H1 (cell line): ENCODE data around the gene HSD17B1. TPM values are rescaled to one million over a fixed set of nuclear protein-coding genes. Genes with fewer than 3 reads are reported as not detected.
"Not testable (repeated sequence)": the region's sequence is repeated elsewhere in the genome, so short reads cannot be mapped to it uniquely, and the experiment has no call there.

Source experiments
- CTCF ChIA-PET: fragments of 300-600 bp; sonication (Branson Sonifier 250); formaldehyde crosslinking; loops from one replicate; lab custom pipeline; 2021; ENCODE audit not compliant: partially characterized antibody; lab: Charles Lee
- POLR2A ChIA-PET: fragments of 300-600 bp; sonication (Branson Sonifier 250); formaldehyde crosslinking; loops from one replicate; lab custom pipeline; 2021; ENCODE audit warnings: inconsistent platforms; ENCODE audit not compliant: partially characterized antibody; lab: Charles Lee
- DNase-seq, 2 experiments: peaks; one replicate each; pipeline versions ENCODE4 v3.0.0 to v3.0.0-alpha.2; 2010 to 2022; ENCODE audit warnings: low spot score in 2 of 2, low read depth in 1 of 2, mixed read lengths in 1 of 2
- FAIRE-seq: peaks from 2 replicates; lab custom pipeline; 2011; peaks lifted over from hg19 to GRCh38; lab: Jason Lieb, UNC
- H2AFZ ChIP-seq: 2 replicates; pipeline ENCODE4 v1.8.1; 2012; ENCODE audit warnings: low read length, inconsistent platforms
- H2AK5ac ChIP-seq: 2 replicates; pipeline ENCODE4 v1.6.1; 2013; ENCODE audit warnings: low read depth, low read length
- H2BK120ac ChIP-seq: replicated peaks from 2 replicates; pipeline ENCODE3; 2013; ENCODE audit warnings: low read depth, low read length, inconsistent platforms
- H2BK12ac ChIP-seq: 2 replicates; pipeline ENCODE4 v1.6.1; 2013; ENCODE audit warnings: low read depth, low read length
- H2BK15ac ChIP-seq: 2 replicates; pipeline ENCODE4 v1.6.1; 2013; ENCODE audit warnings: low read length
- H2BK20ac ChIP-seq: 2 replicates; pipeline ENCODE4 v1.6.1; 2013; ENCODE audit warnings: low read length
- H2BK5ac ChIP-seq: 2 replicates; pipeline ENCODE4 v1.6.1; 2013; ENCODE audit warnings: low read depth, low read length
- H3K14ac ChIP-seq: 2 replicates; pipeline ENCODE4 v1.6.1; 2013; ENCODE audit warnings: inconsistent platforms; ENCODE audit not compliant: insufficient read length
- H3K18ac ChIP-seq: 2 replicates; pipeline ENCODE4 v1.6.1; 2013; ENCODE audit warnings: low read length; ENCODE audit errors: extremely low read depth
- H3K23ac ChIP-seq: 2 replicates; pipeline ENCODE4 v1.6.1; 2013; ENCODE audit warnings: inconsistent platforms; ENCODE audit not compliant: insufficient read length
- H3K23me2 ChIP-seq: 2 replicates; pipeline ENCODE4 v1.6.1; 2013; ENCODE audit warnings: low read depth, low read length
- H3K27ac ChIP-seq: 2 replicates; pipeline ENCODE4 v1.6.1; 2011; ENCODE audit warnings: low read depth, low read length, inconsistent platforms
- H3K27me3 ChIP-seq, 4 experiments: replicated peaks in 1 of 4; 1 replicate in 1 of 4; 2 replicates in 3 of 4; pipeline versions ENCODE4 v1.6.1 to v1.8.1; 2011 to 2013; ENCODE audit warnings: low read length in 3 of 4, mild to moderate bottlenecking in 3 of 4, inconsistent platforms in 2 of 4, mixed read lengths in 2 of 4, moderate library complexity in 1 of 4; ENCODE audit not compliant: control insufficient read depth in 3 of 4, insufficient read depth in 3 of 4; ENCODE audit errors: extremely low read depth in 1 of 4
- H3K36me3 ChIP-seq, 4 experiments: 2 replicates each; pipeline versions ENCODE4 v1.6.1 to v1.8.1; 2011 to 2013; ENCODE audit warnings: mild to moderate bottlenecking in 4 of 4, low read length in 3 of 4, moderate library complexity in 2 of 4, control low read depth in 1 of 4, inconsistent platforms in 1 of 4; ENCODE audit not compliant: insufficient read depth in 4 of 4, control insufficient read depth in 2 of 4
- H3K4ac ChIP-seq: replicated peaks from 2 replicates; pipeline ENCODE3; 2013; ENCODE audit warnings: low read length, low read depth, mixed read lengths, inconsistent platforms; ENCODE audit not compliant: insufficient read length
- H3K4me1 ChIP-seq, 4 experiments: replicated peaks in 1 of 4; 1 replicate in 1 of 4; 2 replicates in 3 of 4; pipeline versions ENCODE4 v1.6.1 to v1.8.1; 2011 to 2013; ENCODE audit warnings: low read length in 3 of 4, inconsistent platforms in 2 of 4, mixed read lengths in 1 of 4; ENCODE audit not compliant: insufficient read depth in 4 of 4, control insufficient read depth in 3 of 4
- H3K4me2 ChIP-seq, 2 experiments: 2 replicates each; pipeline versions ENCODE4 v1.6.1 to v1.8.1; 2011 to 2013; ENCODE audit warnings: low read depth in 2 of 2, low read length in 2 of 2, control low read depth in 1 of 2, inconsistent platforms in 1 of 2, mild to moderate bottlenecking in 1 of 2; ENCODE audit not compliant: insufficient read depth in 1 of 2
- H3K4me3 ChIP-seq, 4 experiments: fragments of 200-600, 300-600 bp in 1 of 4; sonication (generic), shearing (Covaris generic), sonication (Bioruptor Twin) in 1 of 4; 2 replicates each; pipeline versions ENCODE4 v1.5.1 to v1.8.1; 2011 to 2016; ENCODE audit warnings: low read length in 4 of 4, low read depth in 3 of 4, control low read depth in 2 of 4, inconsistent platforms in 2 of 4, mild to moderate bottlenecking in 2 of 4, mixed read lengths in 1 of 4, moderate library complexity in 1 of 4; ENCODE audit not compliant: insufficient read depth in 2 of 4; ENCODE audit errors: extremely low read depth in 1 of 4
- H3K56ac ChIP-seq: replicated peaks from 2 replicates; pipeline ENCODE3; 2013; ENCODE audit warnings: low read depth, mild to moderate bottlenecking, mixed read lengths, low read length, inconsistent platforms; ENCODE audit not compliant: insufficient read length
- H3K79me1 ChIP-seq: 2 replicates; pipeline ENCODE4 v1.6.1; 2013; ENCODE audit warnings: low read depth, low read length, control low read depth
- H3K79me2 ChIP-seq, 2 experiments: 2 replicates each; pipeline versions ENCODE4 v1.6.1 to v1.8.1; 2012 to 2013; ENCODE audit warnings: low read length in 2 of 2, mild to moderate bottlenecking in 2 of 2, inconsistent platforms in 1 of 2; ENCODE audit not compliant: insufficient read depth in 2 of 2, control insufficient read depth in 1 of 2
- H3K9ac ChIP-seq, 4 experiments: replicated peaks in 1 of 4; 1 replicate in 1 of 4; 2 replicates in 3 of 4; pipeline versions ENCODE4 v1.6.1 to v1.8.1; 2011 to 2013; ENCODE audit warnings: low read depth in 3 of 4, low read length in 3 of 4, control low read depth in 2 of 4, mild to moderate bottlenecking in 2 of 4, moderate library complexity in 2 of 4, inconsistent platforms in 1 of 4; ENCODE audit errors: extremely low read depth in 1 of 4
- H3K9me3 ChIP-seq, 2 experiments: 2 replicates each; pipeline versions ENCODE4 v1.6.1 to v1.8.1; 2012 to 2013; ENCODE audit warnings: mild to moderate bottlenecking in 2 of 2, moderate library complexity in 2 of 2, control low read depth in 1 of 2, inconsistent platforms in 1 of 2, low read depth in 1 of 2, low read length in 1 of 2, mixed read lengths in 1 of 2; ENCODE audit not compliant: insufficient read depth in 2 of 2
- H4K20me1 ChIP-seq, 2 experiments: replicated peaks in 1 of 2; 2 replicates each; pipeline versions ENCODE3 to v1.8.1; 2011 to 2013; ENCODE audit warnings: inconsistent platforms in 2 of 2, low read length in 2 of 2, mild to moderate bottlenecking in 1 of 2; ENCODE audit not compliant: insufficient read depth in 2 of 2, control insufficient read depth in 1 of 2
- H4K5ac ChIP-seq: 2 replicates; pipeline ENCODE4 v1.6.1; 2013; ENCODE audit warnings: low read length, low read depth, mixed read lengths, inconsistent platforms; ENCODE audit not compliant: insufficient read length
- H4K8ac ChIP-seq: 2 replicates; pipeline ENCODE4 v1.8.0; 2013; ENCODE audit warnings: mild to moderate bottlenecking, moderate library complexity, low read length, inconsistent platforms; ENCODE audit not compliant: insufficient read depth; ENCODE audit errors: extremely low read depth
- H4K91ac ChIP-seq: replicated peaks from 2 replicates; pipeline ENCODE3; 2013; ENCODE audit warnings: low read length, mixed read lengths, inconsistent platforms; ENCODE audit not compliant: insufficient read length
- WGBS, 2 experiments: shearing (Covaris generic) in 1 of 2; methylation state at CpG; one replicate each; pipeline versions ENCODE4 v1.1.6 to v1.1.7; 2013 to 2015; ENCODE audit warnings: low lambda C conversion rate in 2 of 2, mixed read lengths in 2 of 2, inconsistent platforms in 1 of 2, low coverage in 1 of 2, missing lambda C conversion rate in 1 of 2; ENCODE audit not compliant: insufficient replicate concordance in 2 of 2, insufficient coverage in 1 of 2, insufficient read length in 1 of 2; ENCODE audit errors: extremely low coverage in 1 of 2, missing lambda C conversion rate in 1 of 2; 5-methylcytosine and 5-hydroxymethylcytosine counted together
- long read RNA-seq, 2 experiments: library from RNA in 1 of 2; library from capped mRNA in 1 of 2; stranded (forward); transcript quantifications; one replicate each; pipeline ENCODE4 v2.0.0, GENCODE V29; 2021; ENCODE audit warnings: inconsistent platforms in 1 of 2
- polyA minus RNA-seq, 3 experiments: library from RNA; depleted of rRNA, polyadenylated mRNA; stranded (reverse); fragments of >200 nt; gene quantifications; 1 replicate in 2 of 3; 2 replicates in 1 of 3; pipeline ENCODE4 v1.2.3, GENCODE V29; 2011
- polyA plus RNA-seq, 7 experiments: library from polyadenylated mRNA; depleted of rRNA in 3 of 7; stranded (reverse) in 5 of 7; unstranded in 2 of 7; fragments of >200 nt in 5 of 7; fragments of 200-250 nt in 2 of 7; gene quantifications; 1 replicate in 5 of 7; 2 replicates in 1 of 7; 4 replicates in 1 of 7; pipeline versions ENCODE4 v1.2.1 to v1.2.3, GENCODE V29; 2011 to 2013; ENCODE audit warnings: missing spikeins in 2 of 7, mixed read lengths in 2 of 7
- total RNA-seq: library from RNA; stranded (reverse); fragmentation: NEBNext Ultra II Directional; extraction: Animal tissue kit (Norgen Biotek cat#: 25700); gene quantifications from 2 replicates; pipeline ENCODE4 v1.2.1, GENCODE V29; 2021

The HSD17B1 gene
- total RNA-seq (0.88 and 1.1 TPM in 2 replicates), polyA plus RNA-seq (2011; rRNA removed) (1.0 and 1.8 TPM in 2 replicates), polyA minus RNA-seq (2011; rRNA and poly(A)+ RNA removed) (0.41 and 0.54 TPM in 2 replicates)
- polyA plus RNA-seq (2011; cell fraction: cytosol; rRNA removed): 1.1 TPM
- 3.2 TPM for polyA plus RNA-seq (2011; cell fraction: nucleus; rRNA removed)
- polyA plus RNA-seq (2012, experiment 1 of 2): 0.76 to 1.6 TPM (median 1.5 TPM) in 4 replicates
- 0.97 TPM for polyA plus RNA-seq (2012, experiment 2 of 2)
- polyA plus RNA-seq (2013, experiment 1 of 2): 0.83 TPM
- polyA plus RNA-seq (2013, experiment 2 of 2): 0.75 TPM
- not detected for polyA minus RNA-seq (2011; cell fraction: cytosol; rRNA and poly(A)+ RNA removed)
- 1.6 TPM for polyA minus RNA-seq (2011; cell fraction: nucleus; rRNA and poly(A)+ RNA removed)
- long read RNA-seq, experiment 1: 0 reads
- long read RNA-seq, experiment 2: 0 reads

GRCh38 chr17:42552736-42553135 is at the start of gene HSD17B1:
TSS of gene HSD17B1 (plus strand) at chr17:42552923. CDS start at chr17:42552934, 11 bp downstream.
- not testable (repeated sequence) for H3K18ac ChIP-seq, H3K4ac ChIP-seq, H2BK20ac ChIP-seq, H3K23ac ChIP-seq, DNase-seq, H3K14ac ChIP-seq, H3K27ac ChIP-seq, H3K36me3 ChIP-seq, H3K27me3 ChIP-seq, H2AFZ ChIP-seq, H3K9me3 ChIP-seq, H3K79me2 ChIP-seq, H4K8ac ChIP-seq, H4K5ac ChIP-seq, H3K56ac ChIP-seq, H2AK5ac ChIP-seq, H2BK120ac ChIP-seq, H3K23me2 ChIP-seq, H2BK5ac ChIP-seq, H3K79me1 ChIP-seq, FAIRE-seq, H2BK15ac ChIP-seq, H4K20me1 ChIP-seq, H3K9ac ChIP-seq
- H4K91ac ChIP-seq: peak within 1 kb of the TSS; percentile 30
- ChIA-PET POLR2A (interaction anchor here (1.5 to 2.9 kb wide), 2 partner anchors 14 to 220 kb away, joined by 3 to 15 read pairs; partner anchors contain the start of genes MLX and VPS25), CTCF (interaction anchor here (0.8 to 3.1 kb wide), 5 partner anchors 12 to 126 kb away, joined by 3 to 15 read pairs (median 7); partner anchors contain the start of genes MLX and PSMC3IP)
- peaks cover 0 to 12% (median 8%) of the 10 kb centered on the region in 4 experiments; a peak in 6 of 7 replicates for H3K4me1 ChIP-seq
- H3K4me3 ChIP-seq: peak within 1 kb of the TSS in 3 of 4 experiments; percentile 61 to 84 (median 74); a peak in 5 of 8 replicates
- H2BK12ac ChIP-seq: 0 out of 2 replicates have a peak within 1 kb of the TSS, but pooled peaks have one; percentile 17
- H3K4me2 ChIP-seq: peak within 1 kb of the TSS; percentile 75 to 87; a peak in 3 of 4 replicates
- 96% methylated on average over 8 of the region's 15 CpGs; no CpG with 5 or more reads in 1 of the 2 experiments for WGBS, 2 experiments
